ENCODE results near the gene PPP1R13B. TPM values are rescaled to one million over a fixed set of nuclear protein-coding genes. Genes with fewer than 3 reads are reported as not detected.

PPP1R13B gene
- total and polyA plus RNA-seq, 2 experiments from 2014 or later = 2.0 to 8.5 TPM

DNA sequence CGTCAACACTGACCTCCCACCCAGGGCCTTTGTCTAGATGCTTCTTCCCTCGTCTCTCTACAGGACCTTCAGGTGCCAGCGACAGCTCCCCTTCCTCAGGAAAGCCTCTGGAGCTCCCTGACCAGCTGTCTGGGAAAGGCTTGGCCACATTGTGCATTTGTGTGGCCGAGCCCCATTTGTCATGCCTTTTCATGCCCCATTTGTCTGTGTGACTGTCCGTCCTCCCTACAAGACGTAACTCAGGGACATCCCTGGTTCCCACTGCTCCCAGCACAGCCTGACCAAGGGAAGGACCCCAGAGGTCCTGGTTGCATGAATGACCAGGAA, 107.9 kb downstream of the PPP1R13B start:
- Mint-ChIP-seq H3K4me3 (no peak overlapping the region), H3K9me3 (no peaks in the 10 kb centered on the region), H3K36me3 (ENCODE audit: low read depth) (peaks cover 17% of the 10 kb centered on the region), H3K27ac (no peak overlapping the region), H3K27me3 (ENCODE audit: insufficient read depth, low read depth, poor library complexity) (peaks cover 19% of the 10 kb centered on the region), H3K4me1 (peaks cover 36% of the 10 kb centered on the region)
- Histone ChIP-seq H3F3A (replicated peaks; ENCODE audit: low read depth) (no peaks in the 10 kb centered on the region), H3K9me2 (ENCODE audit: insufficient read depth) (no peaks in the 10 kb centered on the region), H3K4me2 (no peak overlapping the region), H3K79me2 (replicated peaks; ENCODE audit: insufficient read depth) (no peaks in the 10 kb centered on the region), H2AFZ (no peak overlapping the region), H3K4me1 (ENCODE audit: insufficient read depth) (no peaks in the 10 kb centered on the region), H4K20me1 (replicated peaks; ENCODE audit: insufficient read depth) (no peaks in the 10 kb centered on the region), H3K36me3 (ENCODE audit: insufficient read depth) (no peaks in the 10 kb centered on the region), H3K27me3 (ENCODE audit: insufficient read depth) (no peaks in the 10 kb centered on the region), H3K27ac (ENCODE audit: low read depth) (no peak overlapping the region), H3K4me3 (no peak overlapping the region)
- TF ChIP-seq EZH2phosphoT487 (IDR thresholded peaks at IDR 0.05; ENCODE audit: unreplicated experiment) (no peak), POLR2AphosphoS5 (IDR thresholded peaks at IDR 0.05; ENCODE audit: low read depth) (no peak), NANOG (IDR thresholded peaks at IDR 0.05; ENCODE audit: borderline replicate concordance) (no peak), ZNF114 (CRISPR knock-in tag; IDR thresholded peaks at IDR 0.05) (no peak), EZH2 (IDR thresholded peaks at IDR 0.05; ENCODE audit: low read depth, unreplicated experiment) (no peak), ZNF331 (CRISPR knock-in tag; IDR thresholded peaks at IDR 0.05; ENCODE audit: low read depth) (no peak), CREB1 (CRISPR knock-in tag; IDR thresholded peaks at IDR 0.05; ENCODE audit: low read depth) (no peak), STAT1 (IDR thresholded peaks at IDR 0.05; ENCODE audit: unreplicated experiment) (no peak), JUNB (IDR thresholded peaks at IDR 0.05; ENCODE audit: unreplicated experiment) (no peak)
- TF ChIP-seq, protein P1, sequence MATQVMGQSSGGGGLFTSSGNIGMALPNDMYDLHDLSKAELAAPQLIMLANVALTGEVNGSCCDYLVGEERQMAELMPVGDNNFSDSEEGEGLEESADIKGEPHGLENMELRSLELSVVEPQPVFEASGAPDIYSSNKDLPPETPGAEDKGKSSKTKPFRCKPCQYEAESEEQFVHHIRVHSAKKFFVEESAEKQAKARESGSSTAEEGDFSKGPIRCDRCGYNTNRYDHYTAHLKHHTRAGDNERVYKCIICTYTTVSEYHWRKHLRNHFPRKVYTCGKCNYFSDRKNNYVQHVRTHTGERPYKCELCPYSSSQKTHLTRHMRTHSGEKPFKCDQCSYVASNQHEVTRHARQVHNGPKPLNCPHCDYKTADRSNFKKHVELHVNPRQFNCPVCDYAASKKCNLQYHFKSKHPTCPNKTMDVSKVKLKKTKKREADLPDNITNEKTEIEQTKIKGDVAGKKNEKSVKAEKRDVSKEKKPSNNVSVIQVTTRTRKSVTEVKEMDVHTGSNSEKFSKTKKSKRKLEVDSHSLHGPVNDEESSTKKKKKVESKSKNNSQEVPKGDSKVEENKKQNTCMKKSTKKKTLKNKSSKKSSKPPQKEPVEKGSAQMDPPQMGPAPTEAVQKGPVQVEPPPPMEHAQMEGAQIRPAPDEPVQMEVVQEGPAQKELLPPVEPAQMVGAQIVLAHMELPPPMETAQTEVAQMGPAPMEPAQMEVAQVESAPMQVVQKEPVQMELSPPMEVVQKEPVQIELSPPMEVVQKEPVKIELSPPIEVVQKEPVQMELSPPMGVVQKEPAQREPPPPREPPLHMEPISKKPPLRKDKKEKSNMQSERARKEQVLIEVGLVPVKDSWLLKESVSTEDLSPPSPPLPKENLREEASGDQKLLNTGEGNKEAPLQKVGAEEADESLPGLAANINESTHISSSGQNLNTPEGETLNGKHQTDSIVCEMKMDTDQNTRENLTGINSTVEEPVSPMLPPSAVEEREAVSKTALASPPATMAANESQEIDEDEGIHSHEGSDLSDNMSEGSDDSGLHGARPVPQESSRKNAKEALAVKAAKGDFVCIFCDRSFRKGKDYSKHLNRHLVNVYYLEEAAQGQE (IDR thresholded peaks at IDR 0.05; ENCODE audit: unreplicated experiment) = no peak
- TF ChIP-seq, protein P2, sequence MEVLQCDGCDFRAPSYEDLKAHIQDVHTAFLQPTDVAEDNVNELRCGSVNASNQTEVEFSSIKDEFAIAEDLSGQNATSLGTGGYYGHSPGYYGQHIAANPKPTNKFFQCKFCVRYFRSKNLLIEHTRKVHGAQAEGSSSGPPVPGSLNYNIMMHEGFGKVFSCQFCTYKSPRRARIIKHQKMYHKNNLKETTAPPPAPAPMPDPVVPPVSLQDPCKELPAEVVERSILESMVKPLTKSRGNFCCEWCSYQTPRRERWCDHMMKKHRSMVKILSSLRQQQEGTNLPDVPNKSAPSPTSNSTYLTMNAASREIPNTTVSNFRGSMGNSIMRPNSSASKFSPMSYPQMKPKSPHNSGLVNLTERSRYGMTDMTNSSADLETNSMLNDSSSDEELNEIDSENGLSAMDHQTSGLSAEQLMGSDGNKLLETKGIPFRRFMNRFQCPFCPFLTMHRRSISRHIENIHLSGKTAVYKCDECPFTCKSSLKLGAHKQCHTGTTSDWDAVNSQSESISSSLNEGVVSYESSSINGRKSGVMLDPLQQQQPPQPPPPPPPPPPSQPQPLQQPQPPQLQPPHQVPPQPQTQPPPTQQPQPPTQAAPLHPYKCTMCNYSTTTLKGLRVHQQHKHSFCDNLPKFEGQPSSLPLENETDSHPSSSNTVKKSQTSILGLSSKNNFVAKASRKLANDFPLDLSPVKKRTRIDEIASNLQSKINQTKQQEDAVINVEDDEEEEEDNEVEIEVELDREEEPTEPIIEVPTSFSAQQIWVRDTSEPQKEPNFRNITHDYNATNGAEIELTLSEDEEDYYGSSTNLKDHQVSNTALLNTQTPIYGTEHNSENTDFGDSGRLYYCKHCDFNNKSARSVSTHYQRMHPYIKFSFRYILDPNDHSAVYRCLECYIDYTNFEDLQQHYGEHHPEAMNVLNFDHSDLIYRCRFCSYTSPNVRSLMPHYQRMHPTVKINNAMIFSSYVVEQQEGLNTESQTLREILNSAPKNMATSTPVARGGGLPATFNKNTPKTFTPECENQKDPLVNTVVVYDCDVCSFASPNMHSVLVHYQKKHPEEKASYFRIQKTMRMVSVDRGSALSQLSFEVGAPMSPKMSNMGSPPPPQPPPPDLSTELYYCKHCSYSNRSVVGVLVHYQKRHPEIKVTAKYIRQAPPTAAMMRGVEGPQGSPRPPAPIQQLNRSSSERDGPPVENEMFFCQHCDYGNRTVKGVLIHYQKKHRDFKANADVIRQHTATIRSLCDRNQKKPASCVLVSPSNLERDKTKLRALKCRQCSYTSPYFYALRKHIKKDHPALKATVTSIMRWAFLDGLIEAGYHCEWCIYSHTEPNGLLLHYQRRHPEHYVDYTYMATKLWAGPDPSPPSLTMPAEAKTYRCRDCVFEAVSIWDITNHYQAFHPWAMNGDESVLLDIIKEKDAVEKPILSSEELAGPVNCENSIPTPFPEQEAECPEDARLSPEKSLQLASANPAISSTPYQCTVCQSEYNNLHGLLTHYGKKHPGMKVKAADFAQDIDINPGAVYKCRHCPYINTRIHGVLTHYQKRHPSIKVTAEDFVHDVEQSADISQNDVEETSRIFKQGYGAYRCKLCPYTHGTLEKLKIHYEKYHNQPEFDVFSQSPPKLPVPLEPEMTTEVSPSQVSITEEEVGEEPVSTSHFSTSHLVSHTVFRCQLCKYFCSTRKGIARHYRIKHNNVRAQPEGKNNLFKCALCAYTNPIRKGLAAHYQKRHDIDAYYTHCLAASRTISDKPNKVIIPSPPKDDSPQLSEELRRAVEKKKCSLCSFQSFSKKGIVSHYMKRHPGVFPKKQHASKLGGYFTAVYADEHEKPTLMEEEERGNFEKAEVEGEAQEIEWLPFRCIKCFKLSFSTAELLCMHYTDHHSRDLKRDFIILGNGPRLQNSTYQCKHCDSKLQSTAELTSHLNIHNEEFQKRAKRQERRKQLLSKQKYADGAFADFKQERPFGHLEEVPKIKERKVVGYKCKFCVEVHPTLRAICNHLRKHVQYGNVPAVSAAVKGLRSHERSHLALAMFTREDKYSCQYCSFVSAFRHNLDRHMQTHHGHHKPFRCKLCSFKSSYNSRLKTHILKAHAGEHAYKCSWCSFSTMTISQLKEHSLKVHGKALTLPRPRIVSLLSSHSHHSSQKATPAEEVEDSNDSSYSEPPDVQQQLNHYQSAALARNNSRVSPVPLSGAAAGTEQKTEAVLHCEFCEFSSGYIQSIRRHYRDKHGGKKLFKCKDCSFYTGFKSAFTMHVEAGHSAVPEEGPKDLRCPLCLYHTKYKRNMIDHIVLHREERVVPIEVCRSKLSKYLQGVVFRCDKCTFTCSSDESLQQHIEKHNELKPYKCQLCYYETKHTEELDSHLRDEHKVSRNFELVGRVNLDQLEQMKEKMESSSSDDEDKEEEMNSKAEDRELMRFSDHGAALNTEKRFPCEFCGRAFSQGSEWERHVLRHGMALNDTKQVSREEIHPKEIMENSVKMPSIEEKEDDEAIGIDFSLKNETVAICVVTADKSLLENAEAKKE (CRISPR knock-in tag; IDR thresholded peaks at IDR 0.05) = no peak
- TF ChIP-seq, protein P3, sequence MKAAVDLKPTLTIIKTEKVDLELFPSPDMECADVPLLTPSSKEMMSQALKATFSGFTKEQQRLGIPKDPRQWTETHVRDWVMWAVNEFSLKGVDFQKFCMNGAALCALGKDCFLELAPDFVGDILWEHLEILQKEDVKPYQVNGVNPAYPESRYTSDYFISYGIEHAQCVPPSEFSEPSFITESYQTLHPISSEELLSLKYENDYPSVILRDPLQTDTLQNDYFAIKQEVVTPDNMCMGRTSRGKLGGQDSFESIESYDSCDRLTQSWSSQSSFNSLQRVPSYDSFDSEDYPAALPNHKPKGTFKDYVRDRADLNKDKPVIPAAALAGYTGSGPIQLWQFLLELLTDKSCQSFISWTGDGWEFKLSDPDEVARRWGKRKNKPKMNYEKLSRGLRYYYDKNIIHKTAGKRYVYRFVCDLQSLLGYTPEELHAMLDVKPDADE (IDR thresholded peaks at IDR 0.05) = no peak
- TF ChIP-seq, protein P4, sequence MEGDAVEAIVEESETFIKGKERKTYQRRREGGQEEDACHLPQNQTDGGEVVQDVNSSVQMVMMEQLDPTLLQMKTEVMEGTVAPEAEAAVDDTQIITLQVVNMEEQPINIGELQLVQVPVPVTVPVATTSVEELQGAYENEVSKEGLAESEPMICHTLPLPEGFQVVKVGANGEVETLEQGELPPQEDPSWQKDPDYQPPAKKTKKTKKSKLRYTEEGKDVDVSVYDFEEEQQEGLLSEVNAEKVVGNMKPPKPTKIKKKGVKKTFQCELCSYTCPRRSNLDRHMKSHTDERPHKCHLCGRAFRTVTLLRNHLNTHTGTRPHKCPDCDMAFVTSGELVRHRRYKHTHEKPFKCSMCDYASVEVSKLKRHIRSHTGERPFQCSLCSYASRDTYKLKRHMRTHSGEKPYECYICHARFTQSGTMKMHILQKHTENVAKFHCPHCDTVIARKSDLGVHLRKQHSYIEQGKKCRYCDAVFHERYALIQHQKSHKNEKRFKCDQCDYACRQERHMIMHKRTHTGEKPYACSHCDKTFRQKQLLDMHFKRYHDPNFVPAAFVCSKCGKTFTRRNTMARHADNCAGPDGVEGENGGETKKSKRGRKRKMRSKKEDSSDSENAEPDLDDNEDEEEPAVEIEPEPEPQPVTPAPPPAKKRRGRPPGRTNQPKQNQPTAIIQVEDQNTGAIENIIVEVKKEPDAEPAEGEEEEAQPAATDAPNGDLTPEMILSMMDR (conservative IDR thresholded peaks at IDR 0.05; ENCODE audit: low read depth in 2 of 2) = no peak
- ATAC-seq (no peak), DNase-seq (ENCODE audit: low spot score) (no peak)

Measured in GM23338 (cell line).